ENCODE results near the gene FAM234A.

FAM234A gene

GRCh38 chr16:220021-220420 lies 14.6 kb upstream of the FAM234A start:
- DNase-seq: no peak
- Histone ChIP-seq H3K79me1 (ENCODE audit: low read length) (no peaks in the 10 kb centered on the region), H3K36me3 (ENCODE audit: control insufficient read depth in 1 of 2, insufficient read depth in 2 of 2, low read length in 2 of 2) (peaks cover 62 to 74% of the 10 kb centered on the region in 2 experiments), H3K14ac (ENCODE audit: low read length) (no peak overlapping the region), H4K91ac (ENCODE audit: low read depth, low read length) (no peak overlapping the region), H3K4me1 (ENCODE audit: control insufficient read depth in 1 of 2, insufficient read depth in 2 of 2, low read length in 2 of 2) (no peaks in the 10 kb centered on the region), H3K9me3 (ENCODE audit: insufficient read depth, low read depth, low read length) (no peaks in the 10 kb centered on the region), H3K18ac (ENCODE audit: low read length) (no peak overlapping the region), H2BK120ac (ENCODE audit: insufficient read depth, low read length, poor library complexity) (no peak overlapping the region), H2AFZ (ENCODE audit: insufficient read depth, low read length, poor library complexity) (no peak overlapping the region), H3K4ac (ENCODE audit: low read depth, low read length) (no peak overlapping the region), H3K27me3 (ENCODE audit: insufficient read depth, low read length) (no peaks in the 10 kb centered on the region), H4K12ac (ENCODE audit: low read depth, low read length) (no peak overlapping the region), H3K4me3 (ENCODE audit: low read depth, low read length) (no peak overlapping the region), H2AK5ac (ENCODE audit: low read length) (no peak overlapping the region), H3K9ac (ENCODE audit: low read length) (no peak overlapping the region), H4K8ac (ENCODE audit: low read depth, low read length) (no peak overlapping the region), H2BK12ac (ENCODE audit: low read length) (no peak overlapping the region), H3K23ac (ENCODE audit: low read length) (no peak overlapping the region), H3K4me2 (ENCODE audit: low read length) (no peak overlapping the region), H2BK5ac (ENCODE audit: low read depth, low read length, poor library complexity) (no peak overlapping the region), H3K27ac (ENCODE audit: low read depth, low read length) (no peak overlapping the region), H3K79me2 (ENCODE audit: control insufficient read depth, insufficient read depth, low read length, poor library complexity) (peaks cover 2% of the 10 kb centered on the region)
- no CpG with 5 or more reads among the region's 4 CpGs for WGBS (ENCODE audit: extremely low coverage, insufficient coverage, insufficient read length)

- Histone ChIP-seq H3K27me3 (ENCODE audit: insufficient read depth, low read length) (no peaks in the 10 kb centered on the region), H4K91ac (ENCODE audit: low read depth, low read length) (peak overlapping the region; percentile 86), H3K79me2 (ENCODE audit: control insufficient read depth, insufficient read depth, low read length, poor library complexity) (peaks cover 7% of the 10 kb centered on the region), H3K9me3 (ENCODE audit: insufficient read depth, low read depth, low read length) (no peaks in the 10 kb centered on the region), H2BK5ac (ENCODE audit: low read depth, low read length, poor library complexity) (peak overlapping the region; percentile 46), H3K4me1 (ENCODE audit: control insufficient read depth in 1 of 2, insufficient read depth in 2 of 2, low read length in 2 of 2) (no peaks in the 10 kb centered on the region), H2BK120ac (ENCODE audit: insufficient read depth, low read length, poor library complexity) (peak overlapping the region; percentile 58), H2AFZ (ENCODE audit: insufficient read depth, low read length, poor library complexity) (peak overlapping the region; percentile 64), H3K14ac (ENCODE audit: low read length) (peak overlapping the region; percentile 98), H3K4me2 (ENCODE audit: low read length) (peak overlapping the region; percentile 66), H3K4ac (ENCODE audit: low read depth, low read length) (peak overlapping the region; percentile 94), H3K23ac (ENCODE audit: low read length) (no peak overlapping the region), H3K79me1 (ENCODE audit: low read length) (peaks cover 7% of the 10 kb centered on the region), H2BK12ac (ENCODE audit: low read length) (no peak overlapping the region), H4K8ac (ENCODE audit: low read depth, low read length) (peak overlapping the region; percentile 86), H3K4me3 (ENCODE audit: low read depth, low read length) (peak overlapping the region; percentile 100), H3K36me3 (ENCODE audit: control insufficient read depth in 1 of 2, insufficient read depth in 2 of 2, low read length in 2 of 2) (peaks cover 18 to 31% of the 10 kb centered on the region in 2 experiments), H4K12ac (ENCODE audit: low read depth, low read length) (peak overlapping the region; percentile 72), H2AK5ac (ENCODE audit: low read length) (peak overlapping the region; percentile 73), H3K27ac (ENCODE audit: low read depth, low read length) (peak overlapping the region; percentile 95), H3K9ac (ENCODE audit: low read length) (peak overlapping the region; percentile 99), H3K18ac (ENCODE audit: low read length) (peak overlapping the region; percentile 82)
- WGBS (ENCODE audit: extremely low coverage, insufficient coverage, insufficient read length): no CpG with 5 or more reads among the region's 9 CpGs
- no peak for DNase-seq
Measured at GRCh38 chr16:228151-228851, 6.3 kb upstream of the FAM234A start.

GRCh38 chr16:228852-229730 lies 5.5 kb upstream of the FAM234A start, which contains the start of gene LUC7L:
Gene LUC7L (minus strand): TSS chr16:229449. CDS start chr16:229339, 110 bp downstream.
- no CpG with 5 or more reads among the region's 88 CpGs for WGBS (ENCODE audit: extremely low coverage, insufficient coverage, insufficient read length)
- no peak within 1 kb of the TSS for H2BK12ac ChIP-seq (ENCODE audit: low read length)

GRCh38 chr16:229731-230281 lies 4.8 kb upstream of the FAM234A start:
- peak in 1 of 2 donors; percentile 39 for DNase-seq
- Histone ChIP-seq H2BK120ac (ENCODE audit: insufficient read depth, low read length, poor library complexity) (no peak overlapping the region), H3K36me3 (ENCODE audit: control insufficient read depth in 1 of 2, insufficient read depth in 2 of 2, low read length in 2 of 2) (peaks cover 9 to 18% of the 10 kb centered on the region in 2 experiments), H3K23ac (ENCODE audit: low read length) (no peak overlapping the region), H2AFZ (ENCODE audit: insufficient read depth, low read length, poor library complexity) (no peak overlapping the region), H3K4me2 (ENCODE audit: low read length) (peak overlapping the region; percentile 60), H2BK12ac (ENCODE audit: low read length) (no peak overlapping the region), H2BK5ac (ENCODE audit: low read depth, low read length, poor library complexity) (no peak overlapping the region), H4K12ac (ENCODE audit: low read depth, low read length) (no peak overlapping the region), H3K27ac (ENCODE audit: low read depth, low read length) (no peak overlapping the region), H3K27me3 (ENCODE audit: insufficient read depth, low read length) (no peaks in the 10 kb centered on the region), H4K8ac (ENCODE audit: low read depth, low read length) (peak overlapping the region; percentile 87), H3K18ac (ENCODE audit: low read length) (no peak overlapping the region), H3K4me3 (ENCODE audit: low read depth, low read length) (no peak overlapping the region), H3K4ac (ENCODE audit: low read depth, low read length) (no peak overlapping the region), H3K79me1 (ENCODE audit: low read length) (peaks cover 12% of the 10 kb centered on the region), H4K91ac (ENCODE audit: low read depth, low read length) (no peak overlapping the region), H3K79me2 (ENCODE audit: control insufficient read depth, insufficient read depth, low read length, poor library complexity) (peaks cover 9% of the 10 kb centered on the region), H3K9me3 (ENCODE audit: insufficient read depth, low read depth, low read length) (no peaks in the 10 kb centered on the region), H3K14ac (ENCODE audit: low read length) (no peak overlapping the region), H2AK5ac (ENCODE audit: low read length) (peak overlapping the region; percentile 71), H3K9ac (ENCODE audit: low read length) (no peak overlapping the region), H3K4me1 (ENCODE audit: control insufficient read depth in 1 of 2, insufficient read depth in 2 of 2, low read length in 2 of 2) (no peaks in the 10 kb centered on the region)
- no CpG with 5 or more reads among the region's 22 CpGs for WGBS (ENCODE audit: extremely low coverage, insufficient coverage, insufficient read length)

More at GRCh38 chr16:228852-229730, 5.5 kb upstream of the FAM234A start, which contains the start of gene LUC7L:
- Histone ChIP-seq H2AFZ (ENCODE audit: insufficient read depth, low read length, poor library complexity) (peak within 1 kb of the TSS; percentile 64), H3K9ac (ENCODE audit: low read length) (peak within 1 kb of the TSS; percentile 100), H2AK5ac (ENCODE audit: low read length) (peak within 1 kb of the TSS; percentile 73), H3K27ac (ENCODE audit: low read depth, low read length) (peak within 1 kb of the TSS; percentile 95), H4K91ac (ENCODE audit: low read depth, low read length) (peak within 1 kb of the TSS; percentile 86), H3K36me3 (ENCODE audit: control insufficient read depth in 1 of 2, insufficient read depth in 2 of 2, low read length in 2 of 2) (peaks cover 12 to 24% of the 10 kb centered on the region in 2 experiments), H2BK120ac (ENCODE audit: insufficient read depth, low read length, poor library complexity) (peak within 1 kb of the TSS; percentile 69), H3K79me1 (ENCODE audit: low read length) (peaks cover 7% of the 10 kb centered on the region), H3K79me2 (ENCODE audit: control insufficient read depth, insufficient read depth, low read length, poor library complexity) (peaks cover 7% of the 10 kb centered on the region), H4K12ac (ENCODE audit: low read depth, low read length) (peak within 1 kb of the TSS; percentile 90), H3K23ac (ENCODE audit: low read length) (no peak within 1 kb of the TSS), H3K27me3 (ENCODE audit: insufficient read depth, low read length) (no peaks in the 10 kb centered on the region), H3K4me1 (ENCODE audit: control insufficient read depth in 1 of 2, insufficient read depth in 2 of 2, low read length in 2 of 2) (no peaks in the 10 kb centered on the region), H2BK5ac (ENCODE audit: low read depth, low read length, poor library complexity) (peak within 1 kb of the TSS; percentile 85), H4K8ac (ENCODE audit: low read depth, low read length) (peak within 1 kb of the TSS; percentile 87), H3K4me2 (ENCODE audit: low read length) (peak within 1 kb of the TSS; percentile 66), H3K4ac (ENCODE audit: low read depth, low read length) (peak within 1 kb of the TSS; percentile 94), H3K4me3 (ENCODE audit: low read depth, low read length) (peak within 1 kb of the TSS; percentile 100), H3K14ac (ENCODE audit: low read length) (peak within 1 kb of the TSS; percentile 98), H3K9me3 (ENCODE audit: insufficient read depth, low read depth, low read length) (no peaks in the 10 kb centered on the region), H3K18ac (ENCODE audit: low read length) (peak within 1 kb of the TSS; percentile 99)
- DNase-seq: peak; percentile 86 to 89
